Measurements from ENCODE around the gene CYTH1. TPM values are rescaled to one million over a fixed set of nuclear protein-coding genes. Genes with fewer than 3 reads are reported as not detected.

CYTH1 gene
- total RNA-seq, 1 experiment from 2014 or later = 9.7 TPM

DNA sequence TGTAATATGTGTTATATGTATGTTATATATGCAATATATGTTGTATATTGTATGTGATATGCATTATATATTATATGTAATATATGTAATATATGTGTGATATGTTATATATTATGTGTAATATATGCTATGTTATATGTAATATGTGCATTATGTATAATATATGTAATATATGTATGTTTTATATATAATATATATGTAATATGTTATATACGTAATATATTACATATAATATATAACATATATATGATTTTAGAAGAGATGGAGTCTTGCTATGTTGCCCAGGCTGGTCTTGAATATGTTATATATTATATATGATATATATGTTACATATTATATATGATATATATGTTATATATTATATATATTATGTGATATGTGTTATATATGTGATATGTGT, 139.4 kb downstream of the CYTH1 start:
- H3K27me3 ChIP-seq (ENCODE audit: insufficient read depth, low read length) = no peaks in the 10 kb centered on the region; the same call in 1 of the 2 replicates
- H3K79me1 ChIP-seq (ENCODE audit: insufficient read depth, low read depth, low read length, poor library complexity, severe bottlenecking) = no peaks in the 10 kb centered on the region
- no peak overlapping the region for H3K9ac ChIP-seq (ENCODE audit: extremely low read depth, insufficient read length, low read length)
- no peak overlapping the region for H2AFZ ChIP-seq (ENCODE audit: low read length)
- H3K23me2 ChIP-seq (ENCODE audit: insufficient read length, low read depth, low read length, poor library complexity, severe bottlenecking) = no peaks in the 10 kb centered on the region
- H4K91ac ChIP-seq (ENCODE audit: insufficient read length, low read depth, low read length) = no peak overlapping the region
- H3K14ac ChIP-seq (ENCODE audit: insufficient read depth, low read length) = no peak overlapping the region
- H2BK15ac ChIP-seq (ENCODE audit: low read depth, low read length) = no peak overlapping the region
- H3K27me3 Mint-ChIP-seq (ENCODE audit: low read depth) = peaks cover 2% of the 10 kb centered on the region
- H3K27ac Mint-ChIP-seq = no peak overlapping the region
- no peak overlapping the region for H2BK5ac ChIP-seq (ENCODE audit: insufficient read length, low read length)
- no peak overlapping the region for H3K4me2 ChIP-seq (ENCODE audit: insufficient read depth, insufficient read length, low read length)
- no peak overlapping the region for H2AK5ac ChIP-seq (ENCODE audit: insufficient read length, low read length)
- H3K4me1 ChIP-seq (ENCODE audit: insufficient read depth, low read length) = no peaks in the 10 kb centered on the region
- H3K4ac ChIP-seq (ENCODE audit: low read depth, low read length) = no peak overlapping the region
- H3K9me3 ChIP-seq (ENCODE audit: control insufficient read depth, low read depth, low read length) = no peaks in the 10 kb centered on the region
- no peak overlapping the region for H3K18ac ChIP-seq (ENCODE audit: insufficient read length, low read depth, low read length)
- no peak overlapping the region for H3T11ph ChIP-seq (ENCODE audit: low read length)
- H3K79me2 ChIP-seq (ENCODE audit: insufficient read depth, low read length) = no peaks in the 10 kb centered on the region
- H3K9me3 Mint-ChIP-seq = no peaks in the 10 kb centered on the region
- no peak overlapping the region for H3K23ac ChIP-seq (ENCODE audit: insufficient read length, low read depth, low read length)
- no peak for TF ChIP-seq CTCF (conservative IDR thresholded peaks at IDR 0.05)
- H3K4me1 Mint-ChIP-seq = peaks cover 4 to 13% of the 10 kb centered on the region in 2 experiments; a peak in 1 of 4 replicates
- H4K5ac ChIP-seq (ENCODE audit: insufficient read length, low read depth, low read length) = no peak overlapping the region
- no peak overlapping the region for H2BK12ac ChIP-seq (ENCODE audit: insufficient read length, low read depth, low read length)
- DNase-seq = no peak
- no peak overlapping the region for H3K27ac ChIP-seq (ENCODE audit: insufficient read length, low read depth, low read length)
- H4K20me1 ChIP-seq (ENCODE audit: control insufficient read depth, insufficient read depth, insufficient read length) = no peaks in the 10 kb centered on the region
- WGBS (ENCODE audit: extremely low coverage, insufficient read length, low lambda C conversion rate) = no CpG with 5 or more reads among the region's 1 CpG
- no peak overlapping the region for H3K4me3 Mint-ChIP-seq
- no peak overlapping the region for H2BK20ac ChIP-seq (ENCODE audit: low read depth, low read length, poor library complexity, severe bottlenecking)
- H4K8ac ChIP-seq (replicated peaks; ENCODE audit: insufficient read length, low read depth, low read length) = no peak overlapping the region
- H3K56ac ChIP-seq (ENCODE audit: insufficient read length, low read depth, low read length) = no peak overlapping the region
- H3K36me3 Mint-ChIP-seq (ENCODE audit: insufficient read depth in 1 of 3, low read depth in 3 of 3) = no peaks in the 10 kb centered on the region
- no peak overlapping the region for H2BK120ac ChIP-seq (ENCODE audit: low read depth, low read length, poor library complexity, severe bottlenecking)
